H9 (cell line): Measurements from ENCODE around the gene EIF4E2. TPM values are rescaled to one million over a fixed set of nuclear protein-coding genes. Genes with fewer than 3 reads are reported as not detected.

Source experiments
- DNase-seq: peaks from one replicate; pipeline ENCODE4 v3.0.0-alpha.2; 2017
- H2AFZ ChIP-seq: one replicate; pipeline ENCODE4 v1.6.1; 2013; ENCODE audit warnings: mild to moderate bottlenecking, low read length, control low read depth, moderate library complexity
- H2AK5ac ChIP-seq: 2 replicates; pipeline ENCODE4 v1.6.1; 2013; ENCODE audit warnings: low read length, control low read depth, mixed read lengths; ENCODE audit not compliant: insufficient read length
- H2BK120ac ChIP-seq: one replicate; pipeline ENCODE4 v1.6.1; 2013; ENCODE audit warnings: low read depth, mild to moderate bottlenecking, low read length, control low read depth, inconsistent platforms; ENCODE audit not compliant: poor library complexity, severe bottlenecking
- H2BK12ac ChIP-seq: 2 replicates; pipeline ENCODE4 v1.6.1; 2013; ENCODE audit warnings: low read length, control low read depth, mixed read lengths, low read depth; ENCODE audit not compliant: insufficient read length
- H2BK15ac ChIP-seq: 2 replicates; pipeline ENCODE4 v1.6.1; 2013; ENCODE audit warnings: low read depth, low read length, control low read depth
- H2BK20ac ChIP-seq: one replicate; pipeline ENCODE4 v1.6.1; 2013; ENCODE audit warnings: low read depth, mild to moderate bottlenecking, low read length, control low read depth, inconsistent platforms; ENCODE audit not compliant: poor library complexity, severe bottlenecking
- H2BK5ac ChIP-seq: 2 replicates; pipeline ENCODE4 v1.6.1; 2013; ENCODE audit warnings: low read length, control low read depth, mixed read lengths; ENCODE audit not compliant: insufficient read length
- H3K14ac ChIP-seq: 2 replicates; pipeline ENCODE4 v1.6.1; 2013; ENCODE audit warnings: low read length, control low read depth; ENCODE audit not compliant: insufficient read depth
- H3K18ac ChIP-seq: 2 replicates; pipeline ENCODE4 v1.6.1; 2013; ENCODE audit warnings: low read depth, mild to moderate bottlenecking, mixed read lengths, low read length, control low read depth; ENCODE audit not compliant: insufficient read length
- H3K23ac ChIP-seq: 2 replicates; pipeline ENCODE4 v1.6.1; 2013; ENCODE audit warnings: low read length, control low read depth, mixed read lengths, low read depth; ENCODE audit not compliant: insufficient read length
- H3K23me2 ChIP-seq: 2 replicates; pipeline ENCODE4 v1.6.1; 2013; ENCODE audit warnings: low read depth, mild to moderate bottlenecking, mixed read lengths, low read length, control low read depth; ENCODE audit not compliant: insufficient read length, poor library complexity, severe bottlenecking
- H3K27ac ChIP-seq: 2 replicates; pipeline ENCODE4 v1.5.1; 2013; ENCODE audit warnings: low read length, control low read depth, mixed read lengths, low read depth; ENCODE audit not compliant: insufficient read length
- H3K27me3 ChIP-seq: 2 replicates; pipeline ENCODE4 v1.6.1; 2013; ENCODE audit warnings: low read length, control low read depth, inconsistent platforms; ENCODE audit not compliant: insufficient read depth
- H3K4ac ChIP-seq: 2 replicates; pipeline ENCODE4 v1.6.1; 2013; ENCODE audit warnings: low read depth, mild to moderate bottlenecking, control low read depth, inconsistent platforms, low read length, moderate library complexity
- H3K4me1 ChIP-seq: 2 replicates; pipeline ENCODE4 v1.6.1; 2013; ENCODE audit warnings: low read length, control low read depth, inconsistent platforms; ENCODE audit not compliant: insufficient read depth
- H3K4me2 ChIP-seq: 2 replicates; pipeline ENCODE4 v1.6.1; 2013; ENCODE audit warnings: low read length, control low read depth, mixed read lengths; ENCODE audit not compliant: insufficient read length, insufficient read depth
- H3K56ac ChIP-seq: 2 replicates; pipeline ENCODE4 v1.6.1; 2013; ENCODE audit warnings: low read depth, mild to moderate bottlenecking, mixed read lengths, low read length, control low read depth; ENCODE audit not compliant: insufficient read length
- H3K79me1 ChIP-seq: 2 replicates; pipeline ENCODE4 v1.6.1; 2013; ENCODE audit warnings: low read depth, mild to moderate bottlenecking, moderate library complexity, low read length, control low read depth, inconsistent platforms; ENCODE audit not compliant: insufficient read depth, poor library complexity, severe bottlenecking
- H3K79me2 ChIP-seq: 2 replicates; pipeline ENCODE4 v1.6.1; 2013; ENCODE audit warnings: low read length, control low read depth, inconsistent platforms; ENCODE audit not compliant: insufficient read depth
- H3K9ac ChIP-seq: 2 replicates; pipeline ENCODE4 v1.6.1; 2013; ENCODE audit warnings: low read length, control low read depth, mixed read lengths; ENCODE audit not compliant: insufficient read length; ENCODE audit errors: extremely low read depth
- H3K9me3 ChIP-seq: one replicate; pipeline ENCODE4 v1.6.1; 2013; ENCODE audit warnings: low read depth, low read length, inconsistent platforms; ENCODE audit not compliant: control insufficient read depth
- H3T11ph ChIP-seq: one replicate; pipeline ENCODE4 v1.6.1; 2013; ENCODE audit warnings: mild to moderate bottlenecking, low read length, control low read depth, inconsistent platforms
- H4K20me1 ChIP-seq: one replicate; pipeline ENCODE4 v1.6.1; 2013; ENCODE audit not compliant: control insufficient read depth, insufficient read length, insufficient read depth
- H4K5ac ChIP-seq: 2 replicates; pipeline ENCODE4 v1.6.1; 2013; ENCODE audit warnings: low read depth, mild to moderate bottlenecking, mixed read lengths, low read length, control low read depth; ENCODE audit not compliant: insufficient read length
- H4K8ac ChIP-seq: replicated peaks from 2 replicates; pipeline ENCODE4 v1.6.1; 2013; ENCODE audit warnings: low read length, control low read depth, mixed read lengths, low read depth; ENCODE audit not compliant: insufficient read length
- H4K91ac ChIP-seq: 2 replicates; pipeline ENCODE4 v1.6.1; 2013; ENCODE audit warnings: low read depth, mild to moderate bottlenecking, moderate library complexity, mixed read lengths, low read length, control low read depth; ENCODE audit not compliant: insufficient read length
- H3K27ac Mint-ChIP-seq, 3 experiments: 2 replicates in 2 of 3; 3 replicates in 1 of 3; pipeline ENCODE4 v1.8.0; 2020 to 2021; ENCODE audit warnings: mixed read lengths in 3 of 3, mild to moderate bottlenecking in 1 of 3, moderate library complexity in 1 of 3
- H3K27me3 Mint-ChIP-seq: 2 replicates; pipeline ENCODE4 v1.8.0; 2021; ENCODE audit warnings: low read depth, mild to moderate bottlenecking, moderate library complexity, mixed read lengths
- H3K36me3 Mint-ChIP-seq, 3 experiments: 2 replicates in 2 of 3; 3 replicates in 1 of 3; pipeline ENCODE4 v1.8.0; 2020 to 2021; ENCODE audit warnings: low read depth in 3 of 3, mixed read lengths in 3 of 3; ENCODE audit not compliant: insufficient read depth in 1 of 3
- H3K4me1 Mint-ChIP-seq, 2 experiments: 2 replicates each; pipeline ENCODE4 v1.8.0; 2020; ENCODE audit warnings: mixed read lengths in 2 of 2
- H3K4me3 Mint-ChIP-seq, 2 experiments: 2 replicates in 1 of 2; 3 replicates in 1 of 2; pipeline ENCODE4 v1.8.0; 2020 to 2021; ENCODE audit warnings: mild to moderate bottlenecking in 2 of 2, mixed read lengths in 2 of 2, moderate library complexity in 1 of 2
- H3K9me3 Mint-ChIP-seq, 2 experiments: 2 replicates in 1 of 2; 3 replicates in 1 of 2; pipeline ENCODE4 v1.8.0; 2020; ENCODE audit warnings: mild to moderate bottlenecking in 2 of 2, mixed read lengths in 2 of 2, moderate library complexity in 1 of 2
- CTCF ChIP-seq: fragments of 200-600 bp; sonication (generic); conservative IDR thresholded peaks from 3 replicates; pipeline ENCODE4 v1.8.0; 2021; ENCODE audit warnings: antibody characterized with exemption, mild to moderate bottlenecking
- WGBS: extraction: QIAGEN DNeasy Blood & Tissue Kit; methylation state at CpG from one replicate; pipeline ENCODE4 v1.1.7; 2013; ENCODE audit warnings: missing lambda C conversion rate, low lambda C conversion rate, mixed read lengths; ENCODE audit not compliant: insufficient read length; ENCODE audit errors: extremely low coverage; 5-methylcytosine and 5-hydroxymethylcytosine counted together
- total RNA-seq: library from RNA; stranded (reverse); gene quantifications from 2 replicates; pipeline ENCODE4 v1.2.1, GENCODE V29; 2021

EIF4E2 gene
- total RNA-seq, 1 experiment from 2014 or later = 109 TPM

GRCh38 chr2:232501331-232501771 lies 49.1 kb upstream of the EIF4E2 start:
- Mint-ChIP-seq H3K4me1 (peaks cover 17 to 56% of the 10 kb centered on the region in 2 experiments), H3K4me3 (peak overlapping the region in 1 of 2 experiments; percentile 42; a peak in 1 of 5 replicates)

More at GRCh38 chr2:232501331-232501771, 49.1 kb upstream of the EIF4E2 start:
- Histone ChIP-seq H4K91ac (no peak overlapping the region), H3K79me1 (no peaks in the 10 kb centered on the region), H3K56ac (no peak overlapping the region), H2BK20ac (no peak overlapping the region), H3K4ac (no peak overlapping the region), H2BK12ac (no peak overlapping the region), H2AFZ (no peak overlapping the region), H3K23ac (no peak overlapping the region), H3K18ac (no peak overlapping the region), H3T11ph (no peak overlapping the region), H2AK5ac (no peak overlapping the region), H2BK15ac (no peak overlapping the region), H3K27me3 (peaks cover 17% of the 10 kb centered on the region), H3K79me2 (no peaks in the 10 kb centered on the region), H4K20me1 (peaks cover 3% of the 10 kb centered on the region), H4K5ac (no peak overlapping the region), H2BK5ac (no peak overlapping the region), H2BK120ac (no peak overlapping the region), H4K8ac (no peak overlapping the region), H3K23me2 (peaks cover 12% of the 10 kb centered on the region), H3K27ac (no peak overlapping the region), H3K9me3 (no peaks in the 10 kb centered on the region), H3K9ac (no peak overlapping the region), H3K14ac (no peak overlapping the region), H3K4me2 (no peak overlapping the region), H3K4me1 (0 out of 2 replicates have a peak, but pooled peaks cover 3% of the 10 kb centered on the region)
- TF ChIP-seq CTCF = no peak
- H3K36me3 Mint-ChIP-seq = no peaks in the 10 kb centered on the region; a peak in 1 of 7 replicates
- peaks cover 69% of the 10 kb centered on the region for H3K27me3 Mint-ChIP-seq
- no peak for DNase-seq
- H3K27ac Mint-ChIP-seq = no peak overlapping the region
- no CpG with 5 or more reads among the region's 9 CpGs for WGBS
- no peaks in the 10 kb centered on the region; a peak in 1 of 5 replicates for H3K9me3 Mint-ChIP-seq
